Activated CD4-positive, alpha-beta T cell treated with anti-CD3 and anti-CD28 coated beads for 4 hours (primary cell): ENCODE data around the gene TSPEAR.

Experiments used
- DNase-seq, 2 donors: peaks; one replicate each; pipeline ENCODE4 v3.0.0-alpha.2; 2020

The TSPEAR gene

DNA sequence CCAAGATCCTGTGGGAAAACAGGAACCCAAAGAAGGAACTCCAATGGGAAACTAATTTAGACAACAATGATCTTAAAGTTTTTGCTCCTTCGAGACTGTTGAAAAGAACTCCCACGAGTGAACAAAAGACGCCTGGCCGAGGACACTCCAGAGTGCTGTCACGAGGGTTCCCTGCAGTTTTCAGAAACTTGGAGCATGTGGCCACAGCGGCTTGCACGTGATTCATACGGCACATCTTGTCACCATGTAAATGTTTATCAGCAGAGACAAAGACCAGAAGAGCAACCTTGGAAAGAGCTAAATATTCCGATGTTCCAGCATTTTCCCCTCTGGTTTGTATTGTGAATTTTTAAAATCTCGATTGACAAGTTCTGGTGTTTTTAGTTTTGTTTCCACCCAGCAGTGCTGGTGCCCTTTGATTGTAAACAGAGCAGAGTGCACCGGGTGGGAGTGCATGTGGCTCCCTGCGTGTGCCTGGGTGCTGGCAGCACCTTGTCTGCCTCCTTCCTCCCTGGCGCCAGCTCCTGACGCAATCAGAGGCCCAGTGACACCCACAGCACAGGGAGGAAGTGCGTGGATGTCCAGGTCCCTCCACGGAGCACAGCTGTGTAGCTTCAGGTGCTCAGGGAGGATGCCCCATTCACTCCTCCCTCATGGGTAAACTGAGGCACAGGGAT, 233.1 kb downstream of the TSPEAR start:
- no peak for DNase-seq

DNA sequence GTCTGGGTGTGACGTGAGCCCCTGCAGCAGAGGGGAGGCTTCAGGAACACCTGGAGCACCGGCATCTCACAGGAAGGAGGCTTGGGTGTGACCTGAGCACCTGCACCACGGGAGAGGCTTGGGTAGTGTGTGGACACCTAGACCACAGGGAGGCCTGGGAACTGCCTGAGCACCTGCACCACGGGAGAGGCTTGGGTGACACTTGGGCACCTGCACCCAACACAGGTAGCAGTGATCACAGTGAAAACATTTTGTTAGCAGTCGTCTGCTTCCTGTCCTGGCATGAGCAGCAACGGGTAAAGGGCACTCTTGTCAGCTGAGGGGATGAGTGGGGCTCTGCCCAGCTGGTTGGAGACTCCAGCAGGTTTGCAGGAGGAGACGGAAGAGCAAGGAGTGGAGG, 233.7 kb downstream of the TSPEAR start:
- DNase-seq, result no peak

DNA sequence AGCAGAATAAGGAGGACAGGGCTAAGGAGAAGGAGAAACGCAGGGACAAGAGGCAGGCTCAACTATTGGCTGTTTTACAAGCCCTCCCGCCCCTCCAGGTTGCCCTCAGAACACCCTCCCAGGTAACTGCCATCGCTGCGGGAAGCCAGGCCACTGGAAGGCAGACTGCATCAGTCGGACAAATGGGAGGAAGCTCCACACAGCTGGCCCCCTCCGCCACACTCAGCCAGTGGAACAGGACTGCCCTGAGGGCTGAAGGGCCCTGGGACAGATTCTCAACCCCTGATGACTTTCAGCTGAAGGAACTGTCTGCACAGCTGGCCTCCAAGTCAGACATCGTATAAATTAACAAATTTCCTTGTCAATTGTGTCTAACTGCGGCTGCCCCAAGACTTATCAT, 234.2 kb downstream of the TSPEAR start:
- no peak for DNase-seq

DNA sequence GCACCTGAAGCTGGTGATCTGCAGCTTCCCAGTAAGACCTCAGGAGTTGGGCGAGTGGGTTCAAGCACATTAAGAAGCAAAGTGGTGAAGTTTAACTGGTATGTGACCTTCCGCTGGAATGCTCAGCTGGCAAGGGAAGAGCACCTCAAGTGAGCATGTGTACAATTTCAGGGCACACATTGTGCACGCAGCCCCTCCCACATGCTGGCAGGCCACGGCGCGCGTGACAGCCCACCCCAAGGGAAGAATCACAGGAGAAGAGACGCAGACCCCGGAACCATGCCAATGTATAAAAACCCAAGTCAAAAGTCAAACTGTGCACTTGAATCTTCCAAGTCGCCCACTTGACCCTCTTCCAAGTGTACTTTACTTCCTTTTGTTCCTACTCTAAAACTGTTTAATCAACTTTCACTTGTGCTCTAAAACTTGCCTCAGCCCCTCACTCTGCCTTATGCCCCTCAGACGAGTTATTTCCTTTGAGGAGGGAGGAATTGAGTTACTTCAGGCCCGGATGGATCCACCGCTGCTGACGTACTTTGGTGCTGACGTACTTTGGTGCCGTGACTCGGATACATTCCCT, 236.0 kb downstream of the TSPEAR start:
- DNase-seq, result no peak

DNA sequence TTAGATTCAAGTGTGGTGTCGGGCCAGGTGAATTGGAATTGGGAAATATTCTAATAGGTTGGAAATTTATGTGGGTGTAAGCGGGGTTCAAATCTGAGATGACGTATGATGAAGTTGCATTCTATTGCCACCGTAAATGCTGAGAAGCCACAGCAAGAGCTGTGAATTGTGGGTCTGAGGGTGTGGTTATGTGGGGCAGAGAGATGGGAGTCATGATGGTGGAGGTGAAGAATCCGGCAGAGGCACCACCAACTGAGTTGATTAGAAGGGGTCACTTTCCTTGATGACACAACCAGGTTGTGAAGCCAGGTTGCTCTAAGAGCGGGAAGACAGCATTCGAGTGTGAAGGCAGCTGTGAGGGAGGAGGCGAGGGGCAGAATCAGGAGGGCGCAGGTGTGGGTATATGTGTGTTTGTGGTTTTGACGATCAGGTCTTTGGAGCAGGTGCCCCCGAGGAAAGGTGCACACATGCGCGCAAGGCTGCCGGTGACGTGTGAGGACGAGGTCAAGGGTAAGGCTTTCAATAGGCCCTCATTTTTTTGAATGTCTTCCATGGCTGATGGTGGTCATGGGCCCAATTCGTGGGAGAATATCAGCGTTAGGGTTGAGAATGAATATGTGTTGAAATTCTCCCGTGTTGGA, 237.3 kb downstream of the TSPEAR start:
- DNase-seq, result no peak

DNA sequence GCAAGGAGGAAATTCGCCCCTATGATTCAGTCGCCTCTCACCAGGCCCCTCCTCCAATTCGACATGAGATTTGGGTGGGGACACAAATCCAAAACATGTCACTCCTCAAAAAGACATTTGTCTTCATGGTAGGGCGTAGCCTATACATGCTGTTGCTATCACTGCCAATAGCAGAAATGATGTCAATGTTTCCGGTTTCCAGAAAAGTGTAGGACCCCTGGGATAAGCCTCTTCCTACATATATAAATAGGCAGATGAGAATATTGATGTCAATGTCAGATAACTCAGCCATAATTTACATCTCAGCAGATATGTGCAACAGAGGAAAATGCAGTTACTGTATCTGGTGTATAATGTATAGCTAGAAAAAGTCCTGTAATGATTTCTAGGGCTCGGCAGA, 239.4 kb downstream of the TSPEAR start:
- DNase-seq, result no peak

DNA sequence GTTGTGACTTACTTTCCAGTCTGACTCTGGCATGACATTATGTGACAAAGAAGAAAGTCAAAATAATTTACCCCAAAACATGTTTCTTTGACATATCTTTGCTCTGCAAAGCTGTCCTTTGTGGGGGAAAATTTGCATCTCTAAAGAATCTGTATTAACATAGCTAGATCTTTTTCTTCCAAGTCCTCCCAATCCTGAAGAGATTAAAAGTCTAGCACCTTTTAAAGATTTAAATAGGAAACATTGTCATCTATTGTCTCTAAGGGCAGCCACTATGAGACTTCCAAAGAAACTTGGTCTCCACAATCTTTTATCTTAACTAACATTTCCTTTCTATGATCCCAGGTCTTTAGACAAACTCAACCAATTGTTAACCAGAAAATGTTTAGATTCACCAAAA, 240.0 kb downstream of the TSPEAR start:
- no peak for DNase-seq

DNA sequence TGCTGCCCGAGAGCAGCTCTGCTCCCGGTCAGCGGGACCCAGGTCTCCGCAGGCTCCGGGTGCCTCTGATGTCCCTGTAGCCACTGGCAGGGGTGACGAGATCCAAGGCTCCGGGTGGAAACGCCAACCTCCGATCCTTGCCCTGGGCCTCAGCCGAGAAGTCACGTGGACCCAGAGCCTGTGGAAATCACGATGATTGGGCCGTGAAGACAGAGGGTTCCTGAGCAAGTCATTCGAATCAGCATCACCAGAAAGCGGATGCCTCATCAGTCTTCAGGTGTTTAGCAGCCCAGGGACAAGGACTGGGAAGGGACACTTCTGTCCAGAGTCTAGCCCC, 243.5 kb downstream of the TSPEAR start:
- DNase-seq, result no peak

DNA sequence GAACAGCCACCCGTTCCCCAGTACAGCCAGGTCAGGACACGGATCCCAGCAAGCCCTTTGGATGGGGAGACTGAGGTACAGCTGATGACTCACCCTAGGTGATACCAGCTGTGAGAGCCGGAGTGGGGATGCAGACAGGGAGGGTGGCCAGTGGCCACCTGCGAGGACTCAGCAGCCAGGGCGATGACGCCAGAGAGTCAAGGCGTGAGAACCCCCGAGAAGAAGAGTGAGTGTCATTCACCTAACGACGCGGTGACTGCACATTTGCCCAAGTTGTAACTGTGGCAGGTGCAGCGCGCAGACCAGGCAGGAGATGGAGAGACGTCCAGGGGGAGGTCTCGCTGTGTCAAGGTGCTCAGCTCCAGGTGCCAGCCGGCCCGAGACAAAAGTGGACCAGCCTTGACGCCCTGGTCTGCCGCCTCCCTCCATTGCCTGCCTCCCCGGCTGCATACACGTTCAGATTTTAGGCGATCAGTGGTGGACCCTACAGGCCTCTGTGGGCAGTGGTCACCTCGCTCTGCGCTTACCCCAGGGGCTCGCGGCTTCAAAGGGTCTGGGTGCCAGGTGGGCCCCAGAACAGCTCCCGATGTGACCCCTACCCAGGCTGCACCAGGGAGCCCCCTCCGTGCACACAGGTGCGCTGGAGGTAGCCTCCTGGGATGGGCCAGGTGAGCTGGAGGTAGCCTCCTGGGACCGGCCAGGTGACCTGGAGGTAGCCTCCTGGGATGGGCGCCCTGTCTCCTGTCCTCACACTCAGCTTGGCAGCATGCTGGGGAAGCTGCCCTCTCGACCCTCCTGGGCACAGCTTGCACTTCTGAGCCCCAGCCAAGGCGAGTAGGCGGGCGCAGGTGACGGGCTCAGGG, 244.1 kb downstream of the TSPEAR start:
- DNase-seq, result no peak

DNA sequence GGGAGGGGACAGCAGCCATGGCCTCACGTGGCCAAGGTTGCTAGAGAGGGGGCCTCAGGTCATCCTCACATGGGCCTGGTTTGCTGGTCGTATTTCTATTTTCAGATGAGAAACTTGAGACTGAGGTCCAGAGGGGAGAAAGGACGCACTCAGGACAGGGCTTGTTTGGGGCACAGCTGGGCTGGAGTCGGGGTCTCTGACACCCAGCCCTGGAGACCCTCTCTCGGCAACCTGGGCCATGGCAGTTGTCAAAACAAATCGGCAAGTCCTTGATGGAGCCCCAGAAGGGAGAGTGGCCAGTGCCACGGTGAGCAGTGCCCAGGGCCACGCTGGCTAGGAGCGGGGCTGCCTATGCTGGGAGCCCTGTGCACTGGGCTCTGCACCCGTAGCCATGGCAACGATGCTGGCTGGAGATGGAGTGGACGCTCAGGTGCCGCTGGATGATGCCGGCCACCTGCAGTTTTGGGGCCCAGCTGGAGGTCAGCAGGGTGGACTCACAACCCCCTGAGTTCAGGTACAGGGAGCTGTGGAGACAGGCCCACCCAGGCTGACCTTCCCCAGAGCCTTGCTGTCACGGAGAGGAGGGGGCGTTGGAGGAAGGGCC, 244.9 kb downstream of the TSPEAR start:
- no peak for DNase-seq

DNA sequence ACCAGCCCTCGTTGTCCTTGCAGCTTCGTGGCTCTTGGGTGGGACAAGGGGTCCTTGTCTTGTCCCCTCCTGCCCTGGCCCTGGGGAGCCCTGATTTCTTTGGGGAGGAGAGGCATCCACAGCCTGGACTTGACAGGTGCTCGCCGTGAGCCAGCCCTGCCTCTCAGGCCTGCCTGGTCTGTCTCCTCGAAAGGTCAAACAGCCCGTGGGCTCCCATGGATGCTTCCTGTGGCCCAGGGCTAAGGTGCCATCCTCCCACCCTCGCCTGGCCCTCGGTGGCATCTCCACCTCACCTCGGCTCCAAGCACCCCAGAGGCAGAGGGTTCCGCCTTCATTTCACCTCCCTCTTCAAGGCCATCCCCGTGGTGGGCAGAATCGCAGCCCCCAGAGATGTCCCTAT, 247.0 kb downstream of the TSPEAR start:
- no peak for DNase-seq

DNA sequence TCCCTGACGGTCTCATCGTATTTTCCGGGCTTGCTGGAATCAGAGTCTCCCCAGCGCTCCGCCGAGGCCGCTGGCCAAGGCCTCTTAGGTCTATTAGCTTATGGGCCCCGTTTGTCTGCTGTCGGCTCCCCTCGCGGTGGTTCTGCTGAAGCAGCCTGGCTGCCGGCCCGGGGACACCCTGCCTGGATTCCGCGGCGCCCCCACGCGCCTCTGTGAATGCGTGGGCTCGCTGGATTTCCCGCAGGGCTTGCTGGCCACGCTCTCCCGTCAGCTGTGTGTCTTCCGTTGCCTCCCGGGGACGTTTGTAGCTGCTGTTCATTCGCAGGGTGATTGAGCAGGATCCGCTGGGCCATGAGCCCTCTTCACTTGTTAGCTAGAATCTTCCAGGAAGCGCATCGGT, 247.6 kb downstream of the TSPEAR start:
- DNase-seq, result no peak

DNA sequence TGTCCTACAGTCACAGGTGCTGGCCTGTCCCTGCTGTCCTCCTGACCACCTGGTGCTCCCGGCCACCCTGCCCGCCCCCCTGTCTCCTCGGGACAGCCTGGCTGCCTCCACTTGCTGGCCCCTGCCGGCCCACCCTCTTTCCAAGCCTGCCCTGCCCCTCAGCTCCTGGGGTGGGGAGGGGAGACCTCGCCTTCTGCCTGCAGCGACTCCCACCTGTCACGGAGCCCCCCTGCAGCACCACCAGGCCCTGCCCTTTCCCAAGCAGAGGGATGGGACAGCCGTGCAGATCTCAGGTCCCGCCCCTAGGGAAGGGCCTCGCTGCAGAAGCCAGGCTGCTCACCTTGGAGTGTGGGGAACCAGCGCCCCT, 248.6 kb downstream of the TSPEAR start:
- no peak for DNase-seq

DNA sequence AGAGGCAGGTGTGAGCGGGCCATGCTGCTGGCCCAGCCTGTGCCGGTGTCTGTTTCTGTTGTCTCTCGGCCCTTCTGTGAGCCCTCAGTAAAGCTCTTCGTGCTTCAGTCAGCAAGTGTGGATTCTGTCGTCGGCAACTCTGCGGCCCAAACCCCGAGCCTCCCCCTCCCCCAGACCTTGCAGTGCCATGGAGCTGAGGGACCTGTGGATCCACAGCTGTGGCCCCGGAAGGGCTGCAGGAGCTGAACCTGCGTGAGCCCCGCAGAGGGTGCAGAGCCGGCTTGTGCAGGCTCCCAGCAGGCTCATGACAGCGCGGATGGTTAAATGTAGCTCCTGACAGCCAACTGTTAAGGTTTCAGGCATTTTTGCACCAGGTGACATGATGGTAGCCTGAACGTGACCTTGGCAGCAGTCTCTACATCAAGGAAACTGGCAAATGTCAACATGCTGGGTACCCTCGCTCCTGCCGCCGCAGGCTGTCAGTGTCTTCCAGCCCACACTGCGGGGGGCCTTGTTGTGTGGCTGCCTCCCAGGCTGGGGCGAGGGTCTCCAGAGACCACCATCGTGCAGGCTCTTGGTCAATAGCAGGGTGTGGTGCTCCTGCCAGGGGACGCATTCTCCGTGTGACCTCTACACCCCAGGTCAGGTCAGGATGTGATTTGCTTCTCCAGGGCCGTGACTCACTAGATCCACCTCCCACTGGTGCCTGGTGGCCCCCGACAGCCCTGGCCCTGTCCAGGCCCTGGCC, 249.1 kb downstream of the TSPEAR start:
- no peak for DNase-seq

DNA sequence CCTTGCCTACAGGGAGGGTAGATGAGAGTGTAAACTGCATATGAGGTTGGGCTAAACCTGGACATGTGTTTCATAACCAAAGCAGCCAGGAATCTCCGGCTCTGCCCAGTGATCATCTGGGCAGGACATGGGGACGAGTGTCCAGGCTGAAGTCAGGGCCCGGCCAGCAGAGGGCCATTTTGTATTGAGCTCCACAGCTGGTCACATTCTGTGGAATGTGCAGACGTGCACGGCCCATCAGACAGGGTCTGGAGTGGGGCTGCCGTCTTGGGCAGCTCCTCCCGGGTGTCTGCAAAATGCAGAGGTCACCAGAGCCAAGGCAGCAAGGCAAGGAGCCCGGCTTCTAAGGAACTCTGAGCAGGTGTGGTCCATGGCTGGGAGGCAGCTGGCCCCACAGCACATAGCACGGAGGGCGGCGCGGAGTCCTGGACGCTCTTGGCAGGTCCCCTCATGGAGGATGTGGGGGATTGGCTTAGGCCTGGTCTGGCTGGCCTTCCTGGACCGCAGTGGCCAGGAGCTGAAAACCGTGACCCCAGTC, 249.8 kb downstream of the TSPEAR start:
- DNase-seq, result no peak

DNA sequence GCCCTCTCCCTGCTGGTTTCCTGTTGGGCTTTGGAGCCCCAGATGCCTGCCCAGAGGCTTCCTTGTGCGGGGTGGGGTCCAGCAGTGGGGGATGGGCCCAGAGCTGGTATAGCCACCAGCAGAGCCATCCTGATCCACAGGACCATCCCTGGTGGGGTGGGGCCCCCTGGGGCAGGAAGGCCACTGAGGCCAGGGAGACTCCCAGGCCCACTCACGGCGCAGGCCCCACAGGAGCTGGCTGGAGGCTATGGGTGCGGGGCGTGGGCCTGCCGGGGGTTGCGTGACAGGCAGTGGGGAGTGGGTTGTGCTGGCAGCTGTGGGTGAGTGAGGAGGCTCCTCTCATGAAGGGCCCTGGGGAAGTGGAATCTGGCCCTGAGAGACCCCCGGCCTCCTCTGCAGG, 250.4 kb downstream of the TSPEAR start:
- DNase-seq, result no peak

DNA sequence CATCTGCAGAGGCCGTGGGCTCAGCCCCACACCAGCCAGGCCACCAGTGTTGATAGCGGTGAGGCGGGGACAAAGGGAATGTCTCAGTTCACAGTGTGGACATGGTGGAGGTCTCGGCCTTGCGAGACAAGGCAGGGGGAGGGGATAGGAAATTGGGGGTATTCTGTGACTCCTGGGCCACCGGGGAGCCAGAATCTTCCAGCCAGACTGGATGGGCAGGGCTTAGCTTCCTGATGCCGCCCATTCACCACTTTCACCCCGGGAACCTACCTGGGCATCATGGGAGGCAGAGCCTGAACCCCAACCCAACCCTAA, 251.0 kb downstream of the TSPEAR start:
- DNase-seq, result no peak

DNA sequence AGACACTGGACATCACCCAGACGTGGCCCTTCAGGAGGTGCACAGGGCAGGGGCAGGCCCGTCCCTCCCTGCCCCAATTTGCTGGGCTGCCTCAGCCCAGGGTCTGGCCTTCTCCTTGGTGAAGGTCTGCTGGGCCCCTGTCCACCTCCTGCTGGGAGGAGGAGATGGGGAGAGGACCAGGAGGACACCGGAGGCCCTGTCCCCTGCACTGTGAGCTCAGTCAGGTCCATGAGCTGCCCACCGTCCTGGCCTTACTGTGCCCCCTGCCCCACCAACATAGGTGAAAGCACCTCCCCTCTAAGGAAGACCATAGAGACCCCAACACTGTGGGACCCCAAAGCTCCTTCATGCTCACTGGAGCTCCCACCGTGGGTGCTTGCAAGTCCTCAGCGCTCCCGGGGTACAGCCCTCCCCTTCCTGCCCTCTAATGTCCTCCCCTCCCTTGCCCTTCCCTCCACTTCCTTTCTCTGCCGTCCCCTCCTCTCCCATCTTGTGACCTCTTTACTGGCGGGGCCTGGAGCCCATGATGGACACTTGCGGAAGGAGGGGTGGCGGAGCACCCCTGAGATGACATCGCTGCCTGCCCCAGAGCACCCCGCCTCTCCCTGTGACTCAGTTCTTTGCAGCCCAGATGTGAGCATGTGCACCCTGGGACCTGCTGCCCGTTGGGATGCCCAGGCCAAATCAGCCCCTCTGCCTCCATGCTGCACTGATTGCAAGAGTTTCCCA, 251.5 kb downstream of the TSPEAR start:
- no peak for DNase-seq

DNA sequence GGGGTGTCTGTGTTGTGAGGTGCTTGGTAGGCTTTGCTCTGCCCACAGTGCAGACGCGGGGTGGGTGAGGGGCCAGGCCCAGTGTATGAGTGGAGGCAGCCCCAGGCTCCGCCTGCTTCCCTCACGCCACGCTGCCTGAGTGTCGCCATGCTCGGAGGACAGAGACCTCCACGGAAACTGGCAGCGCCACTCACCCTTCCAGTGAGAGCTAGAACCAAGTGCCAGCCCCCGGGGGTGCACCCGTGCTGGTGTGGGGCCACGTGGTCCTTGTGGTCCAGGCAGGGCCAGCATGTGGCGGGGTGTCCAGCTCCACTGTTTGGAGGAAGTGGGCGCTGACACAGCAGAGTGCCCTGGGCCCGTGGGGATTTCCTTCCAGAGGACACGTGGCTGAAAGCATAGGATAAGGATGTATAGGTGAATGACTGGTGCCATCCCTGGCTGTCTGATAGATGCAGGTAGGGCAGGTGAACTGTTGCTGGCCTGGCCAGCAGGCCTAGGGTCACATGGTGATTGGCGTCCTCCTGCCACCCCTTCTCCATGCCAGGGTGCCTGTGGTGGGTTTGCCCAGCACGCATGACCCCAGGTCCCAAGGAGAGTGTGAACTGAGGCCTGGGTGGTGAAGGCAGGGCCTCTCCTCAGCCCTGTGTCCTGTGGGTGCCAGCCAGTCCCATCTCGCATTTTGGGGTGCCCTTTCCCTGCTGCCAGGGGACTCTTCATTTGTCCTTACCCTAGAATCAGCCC, 252.2 kb downstream of the TSPEAR start:
- no peak for DNase-seq

DNA sequence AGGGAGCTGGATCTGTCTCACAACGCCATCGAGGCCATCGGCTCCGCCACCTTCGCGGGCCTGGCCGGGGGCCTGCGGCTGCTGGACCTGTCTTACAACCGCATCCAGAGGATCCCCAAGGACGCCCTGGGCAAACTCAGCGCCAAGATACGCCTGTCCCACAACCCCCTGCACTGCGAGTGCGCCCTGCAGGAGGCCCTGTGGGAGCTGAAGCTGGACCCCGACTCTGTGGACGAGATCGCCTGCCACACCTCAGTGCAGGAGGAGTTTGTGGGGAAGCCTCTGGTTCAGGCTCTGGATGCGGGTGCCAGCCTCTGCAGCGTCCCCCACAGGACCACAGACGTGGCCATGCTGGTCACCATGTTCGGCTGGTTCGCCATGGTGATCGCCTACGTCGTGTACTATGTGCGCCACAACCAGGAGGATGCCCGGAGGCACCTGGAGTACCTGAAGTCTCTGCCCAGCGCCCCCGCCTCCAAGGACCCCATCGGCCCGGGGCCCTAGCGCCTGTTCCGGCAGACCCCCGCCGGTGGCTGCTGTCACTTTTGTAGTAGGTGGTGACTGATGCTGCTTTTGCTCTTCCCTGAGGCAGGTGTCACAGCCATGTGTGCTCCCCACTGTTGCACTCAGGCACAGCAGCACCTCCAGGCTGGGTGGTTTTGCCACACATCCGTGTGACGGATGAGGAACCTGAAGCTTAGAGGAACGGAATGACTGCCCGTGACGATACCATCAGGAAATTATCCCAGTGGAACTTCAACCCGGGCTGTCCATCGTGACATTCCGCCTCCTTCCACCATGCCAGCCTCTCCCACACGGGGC, 254.2 kb downstream of the TSPEAR start:
- DNase-seq, result no peak
